GM12891 (cell line): ENCODE measurements around the gene LRMDA.

Experiments used
- POLR2A ChIP-seq: IDR thresholded peaks from 2 replicates; pipeline ENCODE4 v1.6.1; 2011; ENCODE audit warnings: low read depth, low read length, control low read depth
- POLR2AphosphoS5 ChIP-seq: IDR thresholded peaks from 2 replicates; pipeline ENCODE4 v1.6.1; 2011; ENCODE audit warnings: low read depth, low read length, control low read depth
- TAF1 ChIP-seq: IDR thresholded peaks from 2 replicates; pipeline ENCODE4 v1.6.1; 2011; ENCODE audit warnings: low read depth, low read length, control low read depth

DNA sequence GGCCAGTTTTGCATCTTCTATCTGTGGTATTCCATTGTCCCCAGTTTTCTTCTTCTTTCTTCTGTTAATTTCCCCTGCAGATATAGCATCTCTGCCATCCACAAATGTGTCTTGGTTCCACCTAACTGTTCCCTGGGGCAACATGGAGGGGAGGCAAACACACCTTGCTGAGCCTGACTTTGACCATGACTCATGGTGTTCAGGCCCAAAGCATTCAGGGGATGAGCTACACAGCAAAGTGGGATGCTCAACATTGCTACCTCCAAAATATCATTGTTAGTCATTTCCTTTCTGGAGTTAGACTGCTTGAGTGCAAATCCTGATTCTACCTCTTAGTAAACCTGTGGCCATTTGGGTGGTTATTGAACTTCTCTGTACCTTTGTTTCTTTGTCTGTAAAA lies 542.7 kb downstream of the LRMDA start:
- TF ChIP-seq POLR2AphosphoS5: no peak
- no peak for TF ChIP-seq POLR2A
- TF ChIP-seq TAF1: no peak
